ENCODE data around the gene RNF212B. TPM values are rescaled to one million over a fixed set of nuclear protein-coding genes. Genes with fewer than 3 reads are reported as not detected.
A peak's percentile ranks its signal among the peaks of the same experiment; 100 is the strongest.

Gene RNF212B
- total and polyA plus RNA-seq, 2 of the 13 experiments (the other 11 are each of a cell fraction or from before 2014, with no cell fraction given): 0.05 TPM; not detected in 1

DNA sequence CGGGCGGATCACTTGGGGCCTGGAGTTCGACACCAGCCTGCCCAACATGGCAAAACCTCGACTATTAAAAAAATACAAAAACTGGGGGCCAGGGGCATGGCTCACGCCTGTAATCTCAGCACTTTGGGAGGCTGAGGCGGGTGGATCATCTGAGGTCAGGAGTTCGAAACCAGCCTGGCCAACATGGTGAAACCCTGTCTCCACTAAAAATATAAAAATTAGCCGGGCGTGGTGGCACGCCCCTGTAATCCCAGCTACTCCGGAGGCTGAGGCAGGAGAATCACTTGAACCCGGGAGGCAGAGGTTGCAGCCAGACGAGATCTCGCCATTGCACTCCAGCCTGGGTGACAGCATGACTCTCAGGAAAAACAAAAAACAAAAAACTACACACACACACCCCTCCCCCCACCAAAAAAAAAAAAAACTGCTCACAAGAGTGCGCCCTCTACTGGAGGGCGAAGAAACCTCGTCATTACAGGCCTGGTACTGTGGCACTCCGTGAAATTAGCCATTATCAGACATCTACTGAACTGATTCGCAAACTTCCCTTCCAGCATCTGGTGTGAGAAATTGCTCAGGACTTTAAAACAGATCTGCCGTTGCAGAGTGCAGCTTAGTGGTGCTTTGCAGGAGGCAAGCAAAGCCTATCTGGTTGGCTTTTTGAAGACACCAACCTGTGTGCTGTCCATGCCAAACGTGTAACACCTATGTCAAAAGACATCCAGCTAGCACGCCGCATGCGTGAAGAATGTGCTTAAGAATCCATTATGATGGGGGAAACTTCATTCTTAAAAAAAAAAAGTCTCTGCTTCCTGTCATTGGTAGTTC, 57.2 kb downstream of the RNF212B start (continued):
- TF ChIP-seq, protein P1, sequence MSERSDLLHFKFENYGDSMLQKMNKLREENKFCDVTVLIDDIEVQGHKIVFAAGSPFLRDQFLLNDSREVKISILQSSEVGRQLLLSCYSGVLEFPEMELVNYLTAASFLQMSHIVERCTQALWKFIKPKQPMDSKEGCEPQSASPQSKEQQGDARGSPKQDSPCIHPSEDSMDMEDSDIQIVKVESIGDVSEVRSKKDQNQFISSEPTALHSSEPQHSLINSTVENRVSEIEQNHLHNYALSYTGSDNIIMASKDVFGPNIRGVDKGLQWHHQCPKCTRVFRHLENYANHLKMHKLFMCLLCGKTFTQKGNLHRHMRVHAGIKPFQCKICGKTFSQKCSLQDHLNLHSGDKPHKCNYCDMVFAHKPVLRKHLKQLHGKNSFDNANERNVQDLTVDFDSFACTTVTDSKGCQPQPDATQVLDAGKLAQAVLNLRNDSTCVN (CRISPR knock-in tag; IDR thresholded peaks at IDR 0.05; ENCODE audit: borderline replicate concordance): no peak
- TF ChIP-seq ZNF607 (CRISPR knock-in tag; IDR thresholded peaks at IDR 0.05; ENCODE audit: borderline replicate concordance) (0 out of 2 replicates have a peak, but pooled peaks have one; percentile 35), ZNF563 (CRISPR knock-in tag; IDR thresholded peaks at IDR 0.05) (peak; percentile 52; the same call in 1 of the 2 replicates), STAG1 (CRISPR knock-in tag; IDR thresholded peaks at IDR 0.05) (peak; percentile 31; the same call in 1 of the 2 replicates), NONO (IDR thresholded peaks at IDR 0.05) (no peak), NONO (CRISPR knock-in tag; conservative IDR thresholded peaks at IDR 0.05) (no peak; the same call in none of the 2 replicates), KAT8 (CRISPR knock-in tag; IDR thresholded peaks at IDR 0.05) (no peak), POLR2G (IDR thresholded peaks at IDR 0.05; ENCODE audit: low read depth, low read length) (no peak; the same call in 1 of the 2 replicates), SKIL (CRISPR knock-in tag; IDR thresholded peaks at IDR 0.05; ENCODE audit: borderline replicate concordance) (no peak), SNAI1 (CRISPR knock-in tag; IDR thresholded peaks at IDR 0.05; ENCODE audit: borderline replicate concordance) (no peak), ZNF264 (CRISPR knock-in tag; IDR thresholded peaks at IDR 0.05) (peak; percentile 68; the same call in 1 of the 2 replicates), ZNF275 (CRISPR knock-in tag; IDR thresholded peaks at IDR 0.05; ENCODE audit: borderline replicate concordance) (no peak), SOX6 (IDR thresholded peaks at IDR 0.05) (no peak), SOX6 (CRISPR knock-in tag; IDR thresholded peaks at IDR 0.05) (peak; percentile 57; the same call in 1 of the 2 replicates), ZSCAN29 (CRISPR knock-in tag; conservative IDR thresholded peaks at IDR 0.05) (no peak), ZNF83 (CRISPR knock-in tag; IDR thresholded peaks at IDR 0.05; ENCODE audit: borderline replicate concordance) (no peak), KLF12 (CRISPR knock-in tag; IDR thresholded peaks at IDR 0.05; ENCODE audit: borderline replicate concordance) (peak; percentile 68)
- TF ChIP-seq, protein P2, sequence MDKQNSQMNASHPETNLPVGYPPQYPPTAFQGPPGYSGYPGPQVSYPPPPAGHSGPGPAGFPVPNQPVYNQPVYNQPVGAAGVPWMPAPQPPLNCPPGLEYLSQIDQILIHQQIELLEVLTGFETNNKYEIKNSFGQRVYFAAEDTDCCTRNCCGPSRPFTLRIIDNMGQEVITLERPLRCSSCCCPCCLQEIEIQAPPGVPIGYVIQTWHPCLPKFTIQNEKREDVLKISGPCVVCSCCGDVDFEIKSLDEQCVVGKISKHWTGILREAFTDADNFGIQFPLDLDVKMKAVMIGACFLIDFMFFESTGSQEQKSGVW (CRISPR knock-in tag; IDR thresholded peaks at IDR 0.05; ENCODE audit: borderline replicate concordance): no peak
- TF ChIP-seq, protein P3, sequence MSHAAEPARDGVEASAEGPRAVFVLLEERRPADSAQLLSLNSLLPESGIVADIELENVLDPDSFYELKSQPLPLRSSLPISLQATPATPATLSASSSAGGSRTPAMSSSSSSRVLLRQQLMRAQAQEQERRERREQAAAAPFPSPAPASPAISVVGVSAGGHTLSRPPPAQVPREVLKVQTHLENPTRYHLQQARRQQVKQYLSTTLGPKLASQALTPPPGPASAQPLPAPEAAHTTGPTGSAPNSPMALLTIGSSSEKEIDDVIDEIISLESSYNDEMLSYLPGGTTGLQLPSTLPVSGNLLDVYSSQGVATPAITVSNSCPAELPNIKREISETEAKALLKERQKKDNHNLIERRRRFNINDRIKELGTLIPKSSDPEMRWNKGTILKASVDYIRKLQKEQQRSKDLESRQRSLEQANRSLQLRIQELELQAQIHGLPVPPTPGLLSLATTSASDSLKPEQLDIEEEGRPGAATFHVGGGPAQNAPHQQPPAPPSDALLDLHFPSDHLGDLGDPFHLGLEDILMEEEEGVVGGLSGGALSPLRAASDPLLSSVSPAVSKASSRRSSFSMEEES (CRISPR knock-in tag; IDR thresholded peaks at IDR 0.05): no peak
- TF ChIP-seq, protein P4, sequence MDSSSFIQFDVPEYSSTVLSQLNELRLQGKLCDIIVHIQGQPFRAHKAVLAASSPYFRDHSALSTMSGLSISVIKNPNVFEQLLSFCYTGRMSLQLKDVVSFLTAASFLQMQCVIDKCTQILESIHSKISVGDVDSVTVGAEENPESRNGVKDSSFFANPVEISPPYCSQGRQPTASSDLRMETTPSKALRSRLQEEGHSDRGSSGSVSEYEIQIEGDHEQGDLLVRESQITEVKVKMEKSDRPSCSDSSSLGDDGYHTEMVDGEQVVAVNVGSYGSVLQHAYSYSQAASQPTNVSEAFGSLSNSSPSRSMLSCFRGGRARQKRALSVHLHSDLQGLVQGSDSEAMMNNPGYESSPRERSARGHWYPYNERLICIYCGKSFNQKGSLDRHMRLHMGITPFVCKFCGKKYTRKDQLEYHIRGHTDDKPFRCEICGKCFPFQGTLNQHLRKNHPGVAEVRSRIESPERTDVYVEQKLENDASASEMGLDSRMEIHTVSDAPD (CRISPR knock-in tag; IDR thresholded peaks at IDR 0.05): no peak

Data from HepG2 (cell line).